Measurements from ENCODE around the gene GSX2.
"Not testable (repeated sequence)": the region's sequence is repeated elsewhere in the genome, so short reads cannot be mapped to it uniquely, and the experiment has no call there.

GSX2 gene

DNA sequence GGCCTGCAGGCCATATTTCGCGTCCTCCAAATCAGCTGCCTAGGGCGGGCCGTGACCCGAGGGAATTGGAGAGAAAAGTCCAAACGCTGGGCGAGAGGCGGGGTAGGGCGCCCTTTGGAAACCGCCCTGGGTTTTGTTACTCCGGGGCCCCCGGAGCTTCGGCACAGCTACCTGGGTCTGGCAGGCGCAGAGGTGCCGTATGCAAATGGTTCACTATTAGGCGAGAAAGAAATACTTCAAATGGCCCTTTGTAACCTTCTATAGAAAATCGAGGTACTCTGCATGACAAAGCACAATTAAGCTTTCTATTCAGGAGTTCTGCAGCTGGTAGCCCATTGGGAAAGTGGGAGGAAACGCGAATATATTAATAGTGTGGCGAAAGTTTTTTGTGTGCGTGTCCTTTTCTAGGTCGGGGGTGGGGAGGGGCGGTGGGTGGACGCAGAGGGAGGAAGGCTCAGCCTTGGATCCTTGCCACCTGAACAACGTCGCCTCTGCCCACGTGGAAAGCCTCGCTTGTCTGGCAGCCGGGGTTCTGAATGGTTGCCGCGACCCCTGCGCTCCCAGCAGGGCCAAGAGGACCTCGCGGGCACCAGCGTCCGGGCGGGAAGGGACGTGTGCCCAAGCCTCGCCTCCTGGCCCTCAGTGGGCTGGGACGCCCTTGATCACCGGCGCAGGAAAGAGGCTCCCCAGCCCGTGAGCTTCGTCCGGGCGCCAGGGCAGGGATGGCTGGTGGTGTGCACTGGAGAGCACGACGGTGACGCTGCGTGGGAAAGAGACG lies 9.5 kb downstream of the GSX2 start:
- Histone ChIP-seq H3K9ac (ENCODE audit: low read depth, low read length) (no peak overlapping the region), H3K4me3 (ENCODE audit: low read length) (peak overlapping the region; percentile 31), H3K4me1 (ENCODE audit: control insufficient read depth, insufficient read depth, low read length) (peaks cover 7% of the 10 kb centered on the region), H3K36me3 (ENCODE audit: insufficient read depth, low read length) (no peaks in the 10 kb centered on the region), H3K9me3 (replicated peaks; ENCODE audit: low read length) (no peaks in the 10 kb centered on the region), H3K4me2 (ENCODE audit: low read length) (peak overlapping the region; percentile 55), H3K27me3 (ENCODE audit: control insufficient read depth, insufficient read depth, low read length) (peaks cover 38% of the 10 kb centered on the region)

DNA sequence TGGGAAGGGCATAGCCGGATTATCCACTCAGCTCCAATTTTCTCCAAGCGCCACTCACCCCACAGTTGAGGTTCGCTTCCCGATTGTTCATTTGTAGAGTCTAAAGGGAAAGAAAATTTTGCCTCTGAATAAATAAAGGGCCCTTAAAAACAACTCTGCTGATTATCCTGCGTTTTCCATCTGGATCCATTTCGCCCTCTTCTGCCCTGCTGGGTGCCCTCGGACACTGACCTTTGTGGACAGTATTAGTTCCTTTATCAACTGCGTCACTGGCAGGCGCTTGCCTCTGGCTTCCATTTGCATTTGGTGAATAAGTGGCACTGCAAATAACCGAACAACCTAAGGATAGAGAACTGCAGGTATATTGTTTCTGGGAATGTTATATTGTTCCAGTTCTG lies 10.1 kb downstream of the GSX2 start:
- H3K9me3 ChIP-seq (replicated peaks; ENCODE audit: low read length): no peaks in the 10 kb centered on the region
- no peak overlapping the region for H3K4me3 ChIP-seq (ENCODE audit: low read length)
- peaks cover 35% of the 10 kb centered on the region for H3K27me3 ChIP-seq (ENCODE audit: control insufficient read depth, insufficient read depth, low read length)

GRCh38 chr4:54113206-54113605 lies 13.2 kb downstream of the GSX2 start:
- not testable (repeated sequence) for H3K4me3 ChIP-seq (ENCODE audit: low read length)
- peaks cover 22% of the 10 kb centered on the region for H3K27me3 ChIP-seq (ENCODE audit: control insufficient read depth, insufficient read depth, low read length)

More for the DNA sequence above, 10.1 kb downstream of the GSX2 start:
- peaks cover 7% of the 10 kb centered on the region for H3K4me1 ChIP-seq (ENCODE audit: control insufficient read depth, insufficient read depth, low read length)
- H3K9ac ChIP-seq (ENCODE audit: low read depth, low read length): no peak overlapping the region
- no peaks in the 10 kb centered on the region for H3K36me3 ChIP-seq (ENCODE audit: insufficient read depth, low read length)
- peak overlapping the region; percentile 55 for H3K4me2 ChIP-seq (ENCODE audit: low read length)

DNA sequence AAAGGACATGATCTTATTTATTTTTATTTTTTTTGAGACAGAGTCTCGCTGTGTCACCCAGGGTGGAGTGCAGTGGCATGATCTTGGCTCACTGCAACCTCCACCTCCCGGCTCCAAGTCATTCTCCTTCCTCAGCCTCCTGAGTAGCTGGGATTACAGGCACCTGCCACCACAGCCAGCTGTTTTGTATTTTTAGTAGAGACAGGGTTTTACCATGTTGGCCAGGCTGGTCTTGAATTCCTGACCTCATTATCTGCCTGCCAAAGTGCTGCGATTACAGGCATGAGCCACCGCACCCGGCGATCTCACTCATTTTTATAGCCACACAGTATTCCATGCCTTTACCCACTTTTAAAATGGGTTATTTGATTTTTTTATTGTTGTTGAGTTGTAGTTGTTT lies 16.3 kb downstream of the GSX2 start:
- not testable (repeated sequence) for H3K27me3 ChIP-seq (ENCODE audit: control insufficient read depth, insufficient read depth, low read length); H3K9ac ChIP-seq (ENCODE audit: low read depth, low read length); H3K36me3 ChIP-seq (ENCODE audit: insufficient read depth, low read length); H3K4me3 ChIP-seq (ENCODE audit: low read length); H3K4me1 ChIP-seq (ENCODE audit: control insufficient read depth, insufficient read depth, low read length); H3K4me2 ChIP-seq (ENCODE audit: low read length); H3K9me3 ChIP-seq (replicated peaks; ENCODE audit: low read length)

More at GRCh38 chr4:54113206-54113605, 13.2 kb downstream of the GSX2 start:
- not testable (repeated sequence) for H3K36me3 ChIP-seq (ENCODE audit: insufficient read depth, low read length); H3K9ac ChIP-seq (ENCODE audit: low read depth, low read length); H3K9me3 ChIP-seq (replicated peaks; ENCODE audit: low read length); H3K4me2 ChIP-seq (ENCODE audit: low read length); H3K4me1 ChIP-seq (ENCODE audit: control insufficient read depth, insufficient read depth, low read length)

DNA sequence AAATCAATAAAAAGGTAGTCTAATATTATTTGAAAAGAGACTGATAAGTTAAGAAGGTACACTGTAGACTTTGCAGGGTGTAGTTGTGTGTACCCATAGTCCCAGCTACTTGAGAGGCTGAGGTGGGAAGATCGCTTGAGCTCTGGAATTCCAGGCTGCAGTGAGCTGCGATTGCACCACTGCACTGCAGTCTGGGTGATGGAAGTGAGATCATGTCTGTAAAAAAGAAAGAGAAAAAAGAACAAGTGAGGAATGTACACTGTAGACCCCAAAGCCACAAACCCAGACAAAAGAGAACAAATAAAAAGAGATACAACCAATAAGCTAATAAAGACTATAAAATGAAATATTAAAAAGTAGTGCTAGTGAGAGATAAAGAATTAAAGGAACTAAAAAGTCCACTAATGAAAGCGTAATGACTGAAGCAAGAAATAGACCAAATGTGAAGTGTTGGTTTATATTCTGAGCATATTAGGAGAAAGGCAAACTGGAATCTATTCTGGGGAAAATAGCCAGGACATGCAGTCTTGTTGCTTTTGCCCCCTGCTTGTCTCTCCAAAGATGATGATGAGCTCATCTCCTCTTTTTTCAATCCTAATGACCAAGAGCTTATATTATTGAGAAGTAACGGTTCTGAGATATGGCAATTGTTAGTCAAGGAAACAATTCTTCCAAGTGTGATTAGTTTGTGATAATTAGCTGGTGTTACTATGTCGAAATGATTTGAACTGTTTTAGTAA lies 19.1 kb downstream of the GSX2 start:
- H3K4me1 ChIP-seq (ENCODE audit: control insufficient read depth, insufficient read depth, low read length): no peaks in the 10 kb centered on the region
- H3K27me3 ChIP-seq (ENCODE audit: control insufficient read depth, insufficient read depth, low read length): no peaks in the 10 kb centered on the region
- H3K9ac ChIP-seq (ENCODE audit: low read depth, low read length): no peak overlapping the region
- no peak overlapping the region for H3K4me3 ChIP-seq (ENCODE audit: low read length)
- H3K4me2 ChIP-seq (ENCODE audit: low read length): no peak overlapping the region
- no peaks in the 10 kb centered on the region for H3K9me3 ChIP-seq (replicated peaks; ENCODE audit: low read length)
- no peaks in the 10 kb centered on the region for H3K36me3 ChIP-seq (ENCODE audit: insufficient read depth, low read length)

DNA sequence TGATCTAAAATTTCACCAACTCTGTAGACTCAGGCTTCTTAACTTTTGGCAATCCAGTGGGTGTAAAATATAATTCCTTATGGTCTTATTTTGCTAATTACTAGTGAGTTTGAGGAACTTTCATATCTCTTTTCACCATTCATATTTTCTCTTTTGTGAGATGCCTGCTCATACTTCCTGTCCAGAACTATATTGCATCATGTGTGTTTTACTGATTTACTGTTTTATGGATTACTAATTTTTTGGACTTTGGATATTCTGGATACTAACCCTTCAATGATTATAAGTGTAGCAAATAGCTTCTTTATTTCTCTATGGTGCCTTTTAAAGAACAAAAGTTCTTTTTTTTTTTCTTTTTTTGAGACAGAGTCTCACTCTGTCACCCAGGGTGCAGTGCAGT lies 20.6 kb downstream of the GSX2 start:
- no peak overlapping the region for H3K9ac ChIP-seq (ENCODE audit: low read depth, low read length)
- H3K9me3 ChIP-seq (replicated peaks; ENCODE audit: low read length): no peaks in the 10 kb centered on the region
- H3K4me3 ChIP-seq (ENCODE audit: low read length): no peak overlapping the region
- H3K36me3 ChIP-seq (ENCODE audit: insufficient read depth, low read length): no peaks in the 10 kb centered on the region
- H3K4me1 ChIP-seq (ENCODE audit: control insufficient read depth, insufficient read depth, low read length): no peaks in the 10 kb centered on the region
- no peaks in the 10 kb centered on the region for H3K27me3 ChIP-seq (ENCODE audit: control insufficient read depth, insufficient read depth, low read length)
- no peak overlapping the region for H3K4me2 ChIP-seq (ENCODE audit: low read length)

DNA sequence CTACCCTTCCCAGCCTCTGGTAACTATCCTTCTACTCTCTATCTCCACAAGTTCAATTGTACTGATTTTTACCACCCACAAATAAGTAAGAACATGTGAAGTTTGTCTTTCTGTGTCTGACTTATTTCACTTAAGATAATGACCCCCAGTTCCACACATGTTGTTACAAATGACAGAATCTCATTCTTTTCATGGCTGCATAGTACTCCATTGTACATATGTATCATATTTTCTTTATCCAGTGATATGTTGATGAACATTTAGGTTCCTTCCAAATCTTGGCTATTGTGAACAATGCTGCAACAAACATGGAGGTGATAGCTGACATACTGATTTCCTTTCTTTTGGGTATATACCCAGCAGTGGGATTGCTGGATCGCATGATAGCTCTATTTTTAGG lies 27.7 kb downstream of the GSX2 start:
- Histone ChIP-seq H3K27me3 (ENCODE audit: control insufficient read depth, insufficient read depth, low read length) (no peaks in the 10 kb centered on the region), H3K9ac (ENCODE audit: low read depth, low read length) (no peak overlapping the region), H3K4me1 (ENCODE audit: control insufficient read depth, insufficient read depth, low read length) (no peaks in the 10 kb centered on the region), H3K4me2 (ENCODE audit: low read length) (no peak overlapping the region), H3K4me3 (ENCODE audit: low read length) (no peak overlapping the region), H3K36me3 (ENCODE audit: insufficient read depth, low read length) (no peaks in the 10 kb centered on the region), H3K9me3 (replicated peaks; ENCODE audit: low read length) (no peaks in the 10 kb centered on the region)

DNA sequence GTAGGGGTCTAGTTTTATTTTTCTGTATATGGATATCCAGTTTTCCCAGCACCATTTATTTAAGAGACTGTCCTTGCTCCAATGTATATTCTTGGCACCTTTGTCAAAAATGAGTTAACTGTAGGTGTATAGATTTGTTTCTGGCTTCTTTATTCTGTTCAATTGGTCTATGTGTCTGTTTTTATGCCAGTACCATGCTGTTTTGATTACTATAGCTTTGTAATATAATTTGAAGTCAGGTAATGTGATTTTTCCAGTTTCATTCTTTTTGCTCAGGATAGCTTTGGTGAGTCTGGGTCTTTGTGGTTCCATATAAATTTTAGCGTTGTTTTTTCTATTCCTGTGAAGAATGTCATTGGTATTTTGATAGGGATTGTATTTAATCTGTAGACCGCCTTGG lies 28.7 kb downstream of the GSX2 start:
- H3K4me3 ChIP-seq (ENCODE audit: low read length); H3K9ac ChIP-seq (ENCODE audit: low read depth, low read length); H3K9me3 ChIP-seq (replicated peaks; ENCODE audit: low read length); H3K4me1 ChIP-seq (ENCODE audit: control insufficient read depth, insufficient read depth, low read length); H3K36me3 ChIP-seq (ENCODE audit: insufficient read depth, low read length); H3K27me3 ChIP-seq (ENCODE audit: control insufficient read depth, insufficient read depth, low read length); H3K4me2 ChIP-seq (ENCODE audit: low read length): not testable (repeated sequence)

DNA sequence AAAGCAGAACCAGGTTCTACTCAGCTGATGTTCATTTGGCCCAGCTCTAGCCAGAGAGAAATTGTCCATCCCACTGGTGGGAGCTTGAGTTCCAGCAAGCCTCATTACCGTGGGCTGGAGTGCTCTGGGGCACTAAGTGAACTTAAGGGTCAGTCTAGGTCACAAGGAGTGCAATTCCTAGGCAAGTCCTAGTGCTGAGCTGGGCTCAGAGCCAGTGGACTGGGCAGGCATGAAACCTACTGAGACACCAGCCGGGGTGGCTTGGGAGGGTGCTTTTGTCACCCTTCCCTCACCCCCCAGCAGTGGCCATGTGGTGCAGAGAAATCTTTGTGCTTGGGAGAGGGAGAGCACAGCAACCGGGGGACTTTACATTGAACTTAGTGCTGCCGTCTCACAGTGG lies 39.4 kb downstream of the GSX2 start:
- no peaks in the 10 kb centered on the region for H3K4me1 ChIP-seq (ENCODE audit: control insufficient read depth, insufficient read depth, low read length)
- no peaks in the 10 kb centered on the region for H3K36me3 ChIP-seq (ENCODE audit: insufficient read depth, low read length)
- no peak overlapping the region for H3K4me3 ChIP-seq (ENCODE audit: low read length)
- no peaks in the 10 kb centered on the region for H3K27me3 ChIP-seq (ENCODE audit: control insufficient read depth, insufficient read depth, low read length)
- H3K9ac ChIP-seq (ENCODE audit: low read depth, low read length): no peak overlapping the region
- no peaks in the 10 kb centered on the region for H3K9me3 ChIP-seq (replicated peaks; ENCODE audit: low read length)
- no peak overlapping the region for H3K4me2 ChIP-seq (ENCODE audit: low read length)

- no peak overlapping the region for H3K9ac ChIP-seq (ENCODE audit: low read depth, low read length)
- H3K9me3 ChIP-seq (replicated peaks; ENCODE audit: low read length): no peaks in the 10 kb centered on the region
- H3K4me2 ChIP-seq (ENCODE audit: low read length): no peak overlapping the region
- no peak overlapping the region for H3K4me3 ChIP-seq (ENCODE audit: low read length)
- H3K36me3 ChIP-seq (ENCODE audit: insufficient read depth, low read length): no peaks in the 10 kb centered on the region
- no peaks in the 10 kb centered on the region for H3K4me1 ChIP-seq (ENCODE audit: control insufficient read depth, insufficient read depth, low read length)
- no peaks in the 10 kb centered on the region for H3K27me3 ChIP-seq (ENCODE audit: control insufficient read depth, insufficient read depth, low read length)
Observed at GRCh38 chr4:54140287-54140686, 40.3 kb downstream of the GSX2 start.

GRCh38 chr4:54144199-54144598 lies 44.2 kb downstream of the GSX2 start:
- Histone ChIP-seq H3K4me2 (ENCODE audit: low read length) (no peak overlapping the region), H3K4me1 (ENCODE audit: control insufficient read depth, insufficient read depth, low read length) (no peaks in the 10 kb centered on the region), H3K27me3 (ENCODE audit: control insufficient read depth, insufficient read depth, low read length) (no peaks in the 10 kb centered on the region), H3K4me3 (ENCODE audit: low read length) (no peak overlapping the region), H3K9me3 (replicated peaks; ENCODE audit: low read length) (no peaks in the 10 kb centered on the region), H3K9ac (ENCODE audit: low read depth, low read length) (no peak overlapping the region), H3K36me3 (ENCODE audit: insufficient read depth, low read length) (no peaks in the 10 kb centered on the region)

DNA sequence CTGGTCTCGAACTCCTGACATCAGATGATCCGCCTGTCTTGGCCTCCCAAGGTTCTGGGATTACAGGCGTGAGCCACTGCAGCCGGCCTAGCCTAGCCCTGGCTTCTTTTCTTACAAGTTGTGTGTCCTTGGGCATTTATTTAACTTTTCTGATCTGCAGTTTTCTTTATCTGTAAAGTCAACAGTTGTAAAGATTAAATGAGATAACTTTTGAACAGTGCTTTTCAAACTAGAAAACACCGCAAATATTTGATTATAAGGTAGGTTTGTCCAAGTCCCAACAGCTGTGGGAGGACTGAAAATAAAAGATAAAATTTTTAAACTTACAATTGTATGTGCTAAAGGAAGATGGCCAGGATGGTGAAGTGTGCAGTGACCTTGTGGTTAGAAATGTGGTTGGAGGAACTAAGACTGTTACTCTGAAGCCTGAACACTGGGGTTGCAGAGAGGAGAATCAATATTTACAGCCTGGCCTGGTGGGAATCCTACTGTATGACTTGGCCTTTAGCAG lies 44.8 kb downstream of the GSX2 start:
- Histone ChIP-seq H3K36me3 (ENCODE audit: insufficient read depth, low read length) (no peaks in the 10 kb centered on the region), H3K9me3 (replicated peaks; ENCODE audit: low read length) (no peaks in the 10 kb centered on the region), H3K4me2 (ENCODE audit: low read length) (no peak overlapping the region), H3K4me1 (ENCODE audit: control insufficient read depth, insufficient read depth, low read length) (no peaks in the 10 kb centered on the region), H3K27me3 (ENCODE audit: control insufficient read depth, insufficient read depth, low read length) (no peaks in the 10 kb centered on the region), H3K4me3 (ENCODE audit: low read length) (no peak overlapping the region), H3K9ac (ENCODE audit: low read depth, low read length) (no peak overlapping the region)

Data from skeletal muscle satellite cell (primary cell).